ENCODE results near the gene LEPROT.

LEPROT gene

GRCh38 chr1:65471213-65471833 is 50.9 kb downstream of the LEPROT start:
- no peak overlapping the region for H3K4me2 ChIP-seq (ENCODE audit: insufficient read depth, low read length)
- TF ChIP-seq, protein P1, sequence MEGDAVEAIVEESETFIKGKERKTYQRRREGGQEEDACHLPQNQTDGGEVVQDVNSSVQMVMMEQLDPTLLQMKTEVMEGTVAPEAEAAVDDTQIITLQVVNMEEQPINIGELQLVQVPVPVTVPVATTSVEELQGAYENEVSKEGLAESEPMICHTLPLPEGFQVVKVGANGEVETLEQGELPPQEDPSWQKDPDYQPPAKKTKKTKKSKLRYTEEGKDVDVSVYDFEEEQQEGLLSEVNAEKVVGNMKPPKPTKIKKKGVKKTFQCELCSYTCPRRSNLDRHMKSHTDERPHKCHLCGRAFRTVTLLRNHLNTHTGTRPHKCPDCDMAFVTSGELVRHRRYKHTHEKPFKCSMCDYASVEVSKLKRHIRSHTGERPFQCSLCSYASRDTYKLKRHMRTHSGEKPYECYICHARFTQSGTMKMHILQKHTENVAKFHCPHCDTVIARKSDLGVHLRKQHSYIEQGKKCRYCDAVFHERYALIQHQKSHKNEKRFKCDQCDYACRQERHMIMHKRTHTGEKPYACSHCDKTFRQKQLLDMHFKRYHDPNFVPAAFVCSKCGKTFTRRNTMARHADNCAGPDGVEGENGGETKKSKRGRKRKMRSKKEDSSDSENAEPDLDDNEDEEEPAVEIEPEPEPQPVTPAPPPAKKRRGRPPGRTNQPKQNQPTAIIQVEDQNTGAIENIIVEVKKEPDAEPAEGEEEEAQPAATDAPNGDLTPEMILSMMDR (IDR thresholded peaks at IDR 0.05; ENCODE audit: borderline replicate concordance, extremely low read depth, low read length, poor library complexity, severe bottlenecking) = no peak
- TF ChIP-seq EZH2 (IDR thresholded peaks at IDR 0.05; ENCODE audit: borderline replicate concordance, low read depth, low read length, severe bottlenecking) = no peak
- no peak for ATAC-seq (ENCODE audit: insufficient read depth, low read depth)
- H3K9me3 ChIP-seq (ENCODE audit: insufficient read depth, low read length, severe bottlenecking) = no peaks in the 10 kb centered on the region
- H3K9ac ChIP-seq (ENCODE audit: low read depth, low read length) = no peak overlapping the region
- no peak for DNase-seq
- H3K4me3 ChIP-seq (ENCODE audit: low read depth in 1 of 2, low read length in 2 of 2) = no peak overlapping the region
- H3K27me3 ChIP-seq (ENCODE audit: insufficient read depth, low read length, poor library complexity) = no peaks in the 10 kb centered on the region
- no peaks in the 10 kb centered on the region for H3K36me3 ChIP-seq (ENCODE audit: insufficient read depth, low read length)
- H3K27ac ChIP-seq (ENCODE audit: low read length) = no peak overlapping the region
- no peak overlapping the region for H2AFZ ChIP-seq (ENCODE audit: low read depth, low read length)
- H3K79me2 ChIP-seq (ENCODE audit: insufficient read depth, low read length) = no peaks in the 10 kb centered on the region
- no peaks in the 10 kb centered on the region for H3K4me1 ChIP-seq (ENCODE audit: insufficient read depth, low read length)
- no peaks in the 10 kb centered on the region for H4K20me1 ChIP-seq (ENCODE audit: insufficient read depth, low read length)

DNA sequence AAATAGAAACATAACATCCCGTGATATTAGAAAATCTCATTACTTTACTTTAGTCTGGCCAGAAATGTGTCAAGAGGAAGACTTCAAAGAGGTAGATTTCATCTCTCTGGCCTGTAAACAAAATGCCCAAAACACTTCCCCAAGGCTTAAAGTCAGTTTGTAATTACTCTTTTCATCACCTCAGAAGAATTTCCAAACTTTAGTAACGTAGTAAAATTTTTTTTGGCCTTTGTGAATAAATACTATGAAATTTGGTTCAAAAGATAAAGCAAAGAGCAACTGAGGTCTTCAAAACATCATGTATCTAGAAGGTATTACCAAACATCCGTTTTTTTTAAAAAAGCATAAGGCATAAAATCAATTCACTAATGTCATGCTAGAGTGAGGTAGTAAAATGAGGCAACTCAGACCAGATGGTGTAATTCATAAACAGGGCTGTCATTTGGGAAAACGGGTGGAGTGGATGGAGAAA is 51.4 kb downstream of the LEPROT start:
- no peak overlapping the region for H3K27ac ChIP-seq (ENCODE audit: low read length)
- H3K27me3 ChIP-seq (ENCODE audit: insufficient read depth, low read length, poor library complexity) = no peaks in the 10 kb centered on the region
- no peaks in the 10 kb centered on the region for H3K36me3 ChIP-seq (ENCODE audit: insufficient read depth, low read length)
- H3K4me1 ChIP-seq (ENCODE audit: insufficient read depth, low read length) = no peaks in the 10 kb centered on the region
- no peak overlapping the region for H3K4me2 ChIP-seq (ENCODE audit: insufficient read depth, low read length)
- no peaks in the 10 kb centered on the region for H3K79me2 ChIP-seq (ENCODE audit: insufficient read depth, low read length)
- no peaks in the 10 kb centered on the region for H4K20me1 ChIP-seq (ENCODE audit: insufficient read depth, low read length)
- no peak overlapping the region for H2AFZ ChIP-seq (ENCODE audit: low read depth, low read length)
- H3K9ac ChIP-seq (ENCODE audit: low read depth, low read length) = no peak overlapping the region
- ATAC-seq (ENCODE audit: insufficient read depth, low read depth) (no peak), DNase-seq (no peak)
- TF ChIP-seq, protein P1 (IDR thresholded peaks at IDR 0.05; ENCODE audit: borderline replicate concordance, extremely low read depth, low read length, poor library complexity, severe bottlenecking) = no peak
- TF ChIP-seq EZH2 (IDR thresholded peaks at IDR 0.05; ENCODE audit: borderline replicate concordance, low read depth, low read length, severe bottlenecking) = no peak
- no peak overlapping the region for H3K4me3 ChIP-seq (ENCODE audit: low read depth in 1 of 2, low read length in 2 of 2)
- no peaks in the 10 kb centered on the region for H3K9me3 ChIP-seq (ENCODE audit: insufficient read depth, low read length, severe bottlenecking)

DNA sequence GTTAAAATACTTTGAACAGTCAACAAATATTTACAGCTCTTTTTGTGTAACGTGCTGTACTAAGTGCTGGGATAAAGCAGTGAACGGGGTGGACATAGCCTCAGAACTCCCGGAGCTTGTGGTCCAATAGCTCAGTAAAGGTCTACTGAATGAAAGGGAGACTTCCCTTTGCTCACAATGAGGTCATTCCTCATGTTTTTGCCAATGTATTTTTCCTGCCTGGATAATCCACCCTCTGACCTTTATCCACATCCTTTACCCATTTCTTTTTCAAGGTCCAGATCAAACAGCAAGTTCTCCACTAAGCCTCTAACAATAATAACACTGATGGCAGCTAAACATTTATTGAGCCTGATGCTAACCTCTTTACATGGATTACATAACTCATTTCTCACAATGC is 55.9 kb downstream of the LEPROT start:
- no peaks in the 10 kb centered on the region for H3K36me3 ChIP-seq (ENCODE audit: insufficient read depth, low read length)
- no peak for DNase-seq
- ATAC-seq (ENCODE audit: insufficient read depth, low read depth) = no peak
- no peaks in the 10 kb centered on the region for H3K9me3 ChIP-seq (ENCODE audit: insufficient read depth, low read length, severe bottlenecking)
- H2AFZ ChIP-seq (ENCODE audit: low read depth, low read length) = no peak overlapping the region
- no peaks in the 10 kb centered on the region for H3K27me3 ChIP-seq (ENCODE audit: insufficient read depth, low read length, poor library complexity)
- H3K27ac ChIP-seq (ENCODE audit: low read length) = no peak overlapping the region
- TF ChIP-seq EZH2 (IDR thresholded peaks at IDR 0.05; ENCODE audit: borderline replicate concordance, low read depth, low read length, severe bottlenecking) = no peak
- TF ChIP-seq, protein P1 (IDR thresholded peaks at IDR 0.05; ENCODE audit: borderline replicate concordance, extremely low read depth, low read length, poor library complexity, severe bottlenecking) = no peak
- H3K4me3 ChIP-seq (ENCODE audit: low read depth in 1 of 2, low read length in 2 of 2) = no peak overlapping the region
- no peaks in the 10 kb centered on the region for H3K79me2 ChIP-seq (ENCODE audit: insufficient read depth, low read length)
- no peaks in the 10 kb centered on the region for H4K20me1 ChIP-seq (ENCODE audit: insufficient read depth, low read length)
- no peak overlapping the region for H3K4me2 ChIP-seq (ENCODE audit: insufficient read depth, low read length)
- no peaks in the 10 kb centered on the region for H3K4me1 ChIP-seq (ENCODE audit: insufficient read depth, low read length)
- no peak overlapping the region for H3K9ac ChIP-seq (ENCODE audit: low read depth, low read length)

Data from DND-41 (cell line).